Middle frontal gyrus (tissue), 1 donor: ENCODE measurements around the gene C19orf25.
A peak's percentile ranks its signal among the peaks of the same experiment; 100 is the strongest.

Experiments
- DNase-seq: peaks from one replicate; pipeline ENCODE4 v3.0.0-alpha.2; 2015; ENCODE audit warnings: low spot score; ENCODE audit errors: extremely low spot score

Gene C19orf25

GRCh38 chr19:1466461-1467214, 12.4 kb downstream of the C19orf25 start:
- DNase-seq = no peak

GRCh38 chr19:1466018-1466460, 13.0 kb downstream of the C19orf25 start:
- DNase-seq = no peak

DNA sequence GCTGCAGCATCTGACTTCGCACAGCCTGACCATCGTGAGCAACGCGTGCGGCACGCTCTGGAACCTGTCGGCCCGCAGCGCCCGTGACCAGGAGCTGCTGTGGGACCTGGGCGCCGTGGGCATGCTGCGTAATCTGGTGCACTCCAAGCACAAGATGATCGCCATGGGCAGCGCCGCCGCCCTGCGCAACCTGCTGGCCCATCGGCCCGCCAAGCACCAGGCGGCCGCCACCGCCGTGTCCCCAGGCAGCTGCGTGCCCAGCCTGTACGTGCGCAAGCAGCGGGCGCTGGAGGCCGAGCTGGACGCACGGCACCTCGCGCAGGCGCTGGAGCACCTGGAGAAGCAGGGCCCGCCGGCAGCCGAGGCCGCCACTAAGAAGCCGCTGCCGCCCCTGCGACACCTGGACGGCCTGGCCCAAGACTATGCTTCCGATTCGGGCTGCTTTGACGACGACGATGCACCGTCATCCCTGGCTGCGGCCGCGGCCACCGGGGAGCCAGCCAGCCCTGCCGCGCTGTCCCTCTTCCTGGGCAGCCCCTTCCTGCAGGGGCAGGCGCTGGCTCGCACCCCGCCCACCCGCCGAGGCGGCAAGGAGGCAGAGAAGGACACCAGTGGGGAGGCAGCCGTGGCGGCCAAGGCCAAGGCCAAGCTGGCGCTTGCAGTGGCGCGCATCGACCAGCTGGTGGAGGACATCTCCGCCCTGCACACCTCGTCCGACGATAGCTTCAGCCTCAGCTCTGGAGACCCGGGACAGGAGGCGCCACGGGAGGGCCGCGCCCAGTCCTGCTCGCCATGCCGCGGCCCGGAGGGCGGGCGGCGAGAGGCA, 13.6 kb downstream of the C19orf25 start:
- DNase-seq = no peak

- no peak for DNase-seq
These were observed 17.2 kb downstream of the C19orf25 start for GRCh38 chr19:1461862-1462261.

DNA sequence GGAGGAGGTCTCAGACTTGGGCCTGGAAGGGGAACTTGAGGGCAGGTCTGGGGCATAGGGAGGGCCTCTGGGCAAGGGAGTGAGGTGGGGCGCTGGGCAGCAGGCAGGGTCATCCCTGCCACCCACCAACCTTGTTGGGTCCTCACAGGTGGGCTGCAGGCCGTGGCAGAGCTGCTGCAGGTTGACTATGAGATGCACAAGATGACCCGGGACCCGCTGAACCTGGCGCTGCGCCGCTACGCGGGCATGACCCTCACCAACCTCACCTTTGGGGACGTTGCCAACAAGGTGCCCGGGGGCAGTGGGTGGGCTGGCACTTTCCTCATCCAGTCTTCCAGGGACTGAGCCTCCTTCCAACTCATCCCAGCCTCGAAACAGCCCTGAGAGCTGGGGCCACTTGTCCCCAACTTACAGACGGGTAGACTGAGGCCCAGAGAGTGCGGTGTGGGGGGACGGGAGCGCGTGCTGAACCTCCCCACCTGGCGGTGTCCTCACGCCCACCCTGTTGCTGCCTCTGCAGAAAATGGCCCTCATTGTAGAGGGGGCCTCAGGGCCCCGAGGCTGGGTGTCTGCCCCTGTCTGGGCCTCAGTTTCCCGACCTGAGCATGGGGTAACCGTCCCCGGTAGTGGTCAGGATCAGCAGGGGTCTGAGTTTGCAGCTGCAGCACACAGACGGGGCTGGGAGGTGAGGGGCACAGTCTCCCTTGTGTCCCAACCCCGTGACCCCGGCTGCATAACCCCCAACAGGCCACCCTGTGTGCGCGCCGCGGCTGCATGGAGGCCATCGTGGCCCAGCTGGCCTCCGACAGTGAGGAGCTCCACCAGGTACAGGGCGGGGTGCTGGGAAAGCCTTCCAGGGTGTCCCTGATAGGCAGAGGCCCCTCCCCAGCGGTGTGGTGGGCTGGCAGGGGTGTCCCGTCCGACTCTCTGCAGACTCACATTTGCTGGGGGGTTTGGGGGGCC, 18.7 kb downstream of the C19orf25 start:
- no peak for DNase-seq

DNA sequence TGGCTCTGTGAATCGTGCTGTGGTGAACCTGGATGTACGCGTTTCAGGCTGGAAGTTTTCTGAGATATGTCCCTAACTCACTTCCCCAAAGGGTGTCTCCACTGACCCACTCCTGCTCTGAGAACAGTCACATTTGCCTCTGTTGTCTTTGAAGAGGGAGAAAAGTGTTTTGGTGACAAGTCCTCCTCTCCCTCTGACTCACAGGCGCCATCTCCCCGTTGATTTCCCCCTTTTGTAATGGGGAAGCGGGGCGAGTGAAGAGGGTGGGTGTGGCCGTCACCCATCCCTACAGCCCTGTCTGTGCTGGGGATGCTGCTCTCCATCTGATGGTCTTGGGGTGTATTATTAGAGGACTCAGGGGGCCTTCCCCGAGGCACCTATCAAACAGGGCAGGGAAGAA, 19.5 kb downstream of the C19orf25 start:
- no peak for DNase-seq

DNA sequence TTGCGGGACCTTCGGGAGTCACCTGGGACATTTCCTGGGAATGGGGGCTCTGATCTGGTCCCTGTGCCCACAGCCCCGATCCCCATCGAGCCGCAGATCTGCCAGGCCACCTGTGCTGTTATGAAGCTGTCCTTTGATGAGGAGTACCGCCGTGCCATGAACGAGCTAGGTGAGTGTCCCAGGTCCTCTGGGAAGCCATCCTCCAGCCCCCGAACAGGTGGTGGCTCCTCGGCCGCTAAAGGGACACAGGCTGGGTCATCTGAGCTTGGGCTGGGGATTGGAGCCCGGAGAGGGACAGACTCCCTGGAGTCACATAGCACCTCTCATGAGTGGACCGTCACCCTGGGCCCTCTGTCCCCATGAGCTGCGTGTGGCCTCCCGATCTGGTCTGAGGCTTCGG, 21.1 kb downstream of the C19orf25 start:
- DNase-seq = no peak

DNA sequence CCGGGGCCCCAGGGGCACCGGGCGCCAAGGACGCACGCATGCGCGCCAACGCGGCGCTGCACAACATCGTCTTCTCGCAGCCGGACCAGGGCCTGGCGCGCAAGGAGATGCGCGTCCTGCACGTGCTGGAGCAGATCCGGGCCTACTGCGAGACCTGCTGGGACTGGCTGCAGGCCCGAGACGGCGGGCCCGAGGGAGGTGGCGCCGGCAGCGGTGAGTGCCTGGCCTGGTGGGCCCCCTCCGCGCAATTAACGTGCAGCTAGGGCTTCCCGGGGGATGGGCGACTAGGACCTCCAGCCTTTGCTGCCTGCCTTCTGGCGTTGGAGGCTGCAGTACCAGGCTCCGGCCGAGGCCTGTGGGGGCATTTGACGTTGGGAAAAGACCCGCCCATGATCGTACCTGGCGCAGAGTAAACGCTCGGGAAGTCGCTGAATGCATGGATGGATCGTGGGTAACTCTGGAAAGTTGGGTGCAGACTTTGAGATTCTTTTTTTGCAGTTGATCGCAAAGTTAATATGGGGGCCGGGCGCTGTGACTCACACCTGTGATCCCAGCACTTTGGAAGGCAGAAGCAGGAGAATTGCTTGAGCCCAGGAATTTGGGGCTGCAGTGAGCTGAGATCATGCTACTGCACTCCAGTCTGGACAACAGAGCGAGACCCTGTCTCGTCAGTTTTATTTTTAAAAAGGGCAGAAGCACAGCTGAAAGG, 21.8 kb downstream of the C19orf25 start:
- no peak for DNase-seq

DNA sequence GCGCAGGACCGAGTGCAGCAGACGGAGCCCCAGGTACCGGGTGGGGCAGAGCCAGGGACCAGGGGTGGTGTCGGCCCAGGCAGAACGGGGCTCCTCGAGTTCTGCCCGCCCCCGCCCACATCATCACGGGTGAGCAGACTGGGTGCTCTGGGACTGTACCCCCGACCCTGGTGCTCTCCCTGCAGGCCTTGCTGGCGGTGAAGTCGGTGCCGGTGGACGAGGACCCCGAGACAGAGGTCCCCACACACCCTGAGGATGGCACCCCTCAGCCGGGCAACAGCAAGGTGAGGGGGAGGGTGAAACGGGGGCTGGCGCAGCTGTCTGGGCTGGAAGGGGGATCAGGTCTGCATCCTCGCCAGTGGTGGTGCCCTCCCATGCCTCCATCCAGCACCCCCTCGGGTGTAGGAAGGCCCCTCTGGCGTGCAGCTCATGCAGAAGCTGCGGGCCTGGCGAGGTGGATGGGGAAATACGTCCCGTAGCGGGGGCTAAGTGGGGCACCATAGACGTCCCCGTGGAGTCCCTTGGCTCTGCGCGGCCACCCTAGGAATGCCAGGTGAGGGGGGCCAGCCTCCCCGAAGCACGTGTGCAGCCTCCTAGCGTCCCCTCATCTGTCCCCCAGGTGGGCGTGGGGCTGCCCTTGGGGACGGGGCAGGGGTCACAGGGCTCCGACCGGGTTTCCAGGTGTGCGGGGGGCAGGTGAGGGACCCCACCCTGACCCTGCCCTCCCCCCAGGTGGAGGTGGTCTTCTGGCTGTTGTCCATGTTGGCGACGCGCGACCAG, 22.7 kb downstream of the C19orf25 start:
- no peak for DNase-seq

- DNase-seq = no peak
These were observed 23.5 kb downstream of the C19orf25 start for GRCh38 chr19:1455336-1456120.

- DNase-seq = no peak
These were observed 24.0 kb downstream of the C19orf25 start for GRCh38 chr19:1455002-1455335.

- DNase-seq = peak; percentile 84
These were observed 25.3 kb downstream of the C19orf25 start for GRCh38 chr19:1453525-1454364.

DNA sequence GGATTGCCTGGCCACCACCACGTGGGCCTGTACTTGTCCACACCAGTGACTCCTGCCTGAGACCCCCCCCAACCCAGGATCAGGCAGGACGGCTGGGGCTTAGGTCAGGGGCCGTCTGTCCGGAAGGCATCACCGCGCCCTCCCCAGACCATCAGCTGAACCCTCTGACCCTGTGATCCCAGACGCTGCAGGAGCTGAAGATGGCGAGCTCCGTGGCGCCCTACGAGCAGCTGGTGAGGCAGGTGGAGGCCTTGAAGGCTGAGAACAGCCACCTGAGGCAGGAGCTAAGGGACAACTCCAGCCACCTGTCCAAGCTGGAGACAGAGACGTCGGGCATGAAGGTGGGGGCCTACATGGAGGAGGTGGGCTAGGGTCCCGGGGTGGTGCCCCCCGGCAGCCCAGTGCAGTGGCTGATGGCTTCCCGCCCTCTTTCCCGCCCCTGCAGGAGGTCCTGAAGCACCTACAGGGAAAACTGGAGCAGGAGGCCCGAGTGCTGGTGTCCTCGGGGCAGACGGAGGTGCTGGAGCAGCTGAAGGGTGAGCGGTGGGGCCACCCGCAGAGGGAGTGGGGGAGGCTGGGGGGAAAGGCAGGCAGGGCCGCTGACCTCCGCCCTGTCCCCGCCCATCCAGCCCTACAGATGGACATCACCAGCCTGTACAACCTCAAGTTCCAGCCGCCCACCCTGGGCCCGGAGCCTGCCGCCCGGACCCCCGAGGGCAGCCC, 26.1 kb downstream of the C19orf25 start:
- DNase-seq = no peak

- no peak for DNase-seq
These were observed 26.9 kb downstream of the C19orf25 start for GRCh38 chr19:1451916-1452801.

DNA sequence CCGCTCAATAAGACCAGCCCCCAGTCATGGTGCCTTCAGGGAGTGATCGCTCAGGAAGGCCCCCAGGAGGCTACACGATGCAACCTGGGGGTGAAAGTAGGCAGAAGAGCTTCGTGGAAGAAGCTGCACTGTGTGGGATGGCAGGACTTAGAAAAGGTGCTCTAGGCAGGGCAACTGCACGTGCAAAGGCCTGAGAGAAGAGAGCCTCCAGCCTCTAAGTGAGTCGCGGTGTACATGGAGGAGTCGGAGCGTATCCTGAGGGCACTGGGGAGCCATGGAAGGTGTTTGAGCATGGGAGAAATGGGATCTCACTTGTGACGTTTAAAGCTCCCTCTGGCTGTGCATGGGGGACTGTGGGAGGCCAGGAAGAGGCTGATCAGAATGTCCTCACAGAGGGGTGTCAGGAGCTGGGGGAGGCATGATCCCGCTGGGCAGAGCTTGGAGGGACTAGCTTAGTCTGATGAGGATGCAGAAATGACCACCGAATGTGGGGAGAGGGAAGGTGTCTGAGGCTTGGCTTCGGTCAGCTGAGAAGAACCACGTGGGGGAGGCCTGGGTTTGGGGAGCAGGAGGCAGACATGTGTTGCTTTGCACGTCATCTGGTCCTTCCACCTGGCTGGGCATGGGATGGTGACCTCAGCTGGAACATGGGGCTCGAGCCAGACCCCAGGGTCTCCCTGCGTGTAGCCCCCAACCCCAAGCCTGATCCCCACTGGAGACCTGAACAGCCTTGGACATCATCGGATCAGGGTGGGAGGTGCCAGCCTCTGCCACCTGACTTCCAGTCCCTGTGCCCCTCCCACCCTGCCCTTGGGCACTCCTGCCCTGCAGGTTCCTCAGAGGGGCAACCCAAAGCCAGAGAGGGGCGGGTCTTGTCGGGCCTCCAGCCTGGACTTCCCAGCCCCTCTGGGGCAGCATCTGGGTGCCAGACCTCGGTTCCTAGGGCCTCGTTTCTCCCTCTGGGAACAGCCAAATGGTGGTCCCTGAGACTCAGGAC, 28.0 kb downstream of the C19orf25 start:
- no peak for DNase-seq
